Left renal cortex interstitium (tissue), 4 donors: ENCODE measurements around the gene FAM234B. TPM values are rescaled to one million over a fixed set of nuclear protein-coding genes. Genes with fewer than 3 reads are reported as not detected.

Experiments
- DNase-seq, 4 donors: peaks; one replicate each; pipeline ENCODE4 v3.0.0-alpha.2; 2013; ENCODE audit warnings: low read depth in 4 of 4, low spot score in 2 of 4, missing footprints in 1 of 4
- polyA plus RNA-seq, 4 donors: library from polyadenylated mRNA; unstranded; fragments of 120-200 nt; gene quantifications; one replicate each; pipeline ENCODE4 v1.2.1, GENCODE V29; 2013; ENCODE audit not compliant: insufficient read length in 4 of 4

FAM234B gene
- polyA plus RNA-seq, 4 donors: 10.3 to 13.6 (median 12.7) TPM

DNA sequence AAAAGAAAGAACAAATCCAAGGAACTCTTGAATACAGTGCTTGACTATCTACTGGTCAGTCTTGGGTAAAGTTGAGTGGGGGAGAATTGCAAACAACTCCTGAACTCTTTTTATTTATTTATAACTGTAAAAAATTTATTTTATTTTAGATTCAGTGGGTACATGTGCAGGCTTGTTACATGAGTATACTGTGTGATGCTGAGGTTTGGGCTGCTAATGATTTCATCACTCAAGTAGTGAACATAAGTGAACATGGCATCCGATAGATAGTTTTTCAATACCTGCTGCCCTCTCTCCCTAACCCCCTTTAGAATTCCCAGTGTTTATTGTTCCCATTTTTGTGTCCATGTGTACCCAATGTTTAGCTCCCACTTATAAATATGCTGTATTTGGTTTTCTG lies 62.5 kb downstream of the FAM234B start:
- DNase-seq: no peak

DNA sequence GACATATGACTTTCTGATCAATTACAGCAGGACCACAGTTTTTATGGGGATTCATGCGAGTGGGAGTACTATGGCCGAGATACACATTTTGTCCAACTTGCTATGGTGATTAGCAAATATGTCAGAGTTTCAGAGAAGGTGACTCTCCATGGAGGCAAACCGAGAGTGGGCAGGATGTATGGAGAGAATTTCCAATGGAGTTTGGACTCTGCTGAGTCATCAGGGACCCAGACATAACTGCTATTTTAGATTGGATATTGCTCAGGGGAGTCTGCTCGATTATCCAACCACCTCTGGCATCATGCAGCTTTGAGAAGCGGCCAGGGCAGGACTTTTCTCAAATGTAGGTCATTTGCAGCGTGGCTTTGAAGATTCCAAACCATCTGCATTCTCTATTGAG lies 68.8 kb downstream of the FAM234B start:
- DNase-seq: no peak

DNA sequence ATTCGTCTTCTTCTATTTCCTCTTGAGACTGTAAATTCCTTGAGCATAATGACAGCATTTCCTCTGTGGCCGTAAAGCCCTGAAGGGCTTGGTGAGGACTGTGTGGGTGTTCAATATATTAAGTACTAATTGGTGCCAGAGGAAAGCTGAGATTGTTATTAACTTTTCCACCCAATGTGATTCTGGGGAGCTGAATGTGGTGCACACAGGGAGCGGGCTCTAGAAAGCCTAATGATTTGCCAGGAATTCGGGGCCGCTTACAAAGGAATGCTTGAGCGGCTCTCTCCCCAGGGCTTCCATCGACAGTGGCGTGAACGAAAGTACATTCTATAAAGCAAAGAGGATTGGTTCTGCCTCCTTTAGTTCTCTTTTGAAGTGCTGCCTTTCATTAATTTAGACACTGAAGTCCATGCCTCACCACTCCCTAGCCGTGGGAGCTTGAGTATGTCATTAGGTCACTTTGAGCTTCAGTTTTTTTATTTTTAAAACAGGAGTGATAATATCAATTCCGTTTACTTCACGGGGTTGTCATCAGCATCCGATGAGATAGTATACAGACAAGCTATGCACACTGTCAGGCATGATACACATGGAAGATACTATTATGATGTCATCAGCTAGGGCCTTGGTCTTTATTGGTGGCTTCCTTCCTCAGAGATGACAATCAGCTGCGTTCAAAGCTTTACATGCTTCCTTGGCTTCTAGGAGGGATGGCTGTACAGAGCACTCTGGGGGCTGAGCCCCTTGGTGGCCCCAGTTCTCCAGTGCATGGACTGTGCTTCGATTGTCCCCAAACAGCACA lies 70.3 kb downstream of the FAM234B start:
- peak in 1 of 4 donors; percentile 48 for DNase-seq

DNA sequence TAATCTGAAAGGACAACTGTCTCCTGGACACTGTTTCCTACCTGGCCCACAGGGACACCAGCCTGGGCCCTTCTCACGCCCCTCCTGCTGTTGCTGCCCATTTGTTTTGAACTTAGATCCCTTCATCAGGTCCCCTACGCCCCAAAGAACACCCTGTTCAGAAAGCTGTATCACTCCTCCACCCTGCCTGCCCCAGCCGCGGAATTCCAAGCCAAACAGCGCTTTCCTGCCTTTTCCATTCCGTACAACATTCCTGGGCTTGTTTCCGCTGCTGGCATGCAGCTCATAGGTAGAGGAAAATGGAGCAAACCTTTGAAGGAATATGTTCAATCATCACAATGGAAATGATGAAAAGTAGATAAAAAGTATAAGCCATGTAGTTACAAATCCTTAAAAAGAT lies 72.1 kb downstream of the FAM234B start:
- no peak for DNase-seq

DNA sequence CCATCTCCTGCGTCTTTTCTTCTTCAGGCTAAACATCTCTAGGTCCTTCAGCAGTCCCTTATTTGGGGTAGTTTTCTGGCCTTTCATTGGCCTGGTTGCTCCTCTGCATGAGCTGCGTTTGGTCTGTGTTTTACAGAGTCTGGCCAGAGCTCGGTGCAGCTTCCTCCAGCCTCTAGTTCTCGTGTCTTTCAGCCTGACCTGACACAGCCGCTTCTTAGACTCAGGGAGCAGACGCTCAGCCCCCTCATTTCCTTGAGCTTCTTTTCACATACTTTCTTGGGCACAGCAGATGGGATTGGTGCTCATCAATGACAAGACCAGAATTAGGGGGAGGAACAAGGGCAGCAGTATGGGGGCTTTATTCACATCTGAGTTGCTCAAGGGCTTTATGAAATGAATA lies 72.8 kb downstream of the FAM234B start:
- no peak for DNase-seq

DNA sequence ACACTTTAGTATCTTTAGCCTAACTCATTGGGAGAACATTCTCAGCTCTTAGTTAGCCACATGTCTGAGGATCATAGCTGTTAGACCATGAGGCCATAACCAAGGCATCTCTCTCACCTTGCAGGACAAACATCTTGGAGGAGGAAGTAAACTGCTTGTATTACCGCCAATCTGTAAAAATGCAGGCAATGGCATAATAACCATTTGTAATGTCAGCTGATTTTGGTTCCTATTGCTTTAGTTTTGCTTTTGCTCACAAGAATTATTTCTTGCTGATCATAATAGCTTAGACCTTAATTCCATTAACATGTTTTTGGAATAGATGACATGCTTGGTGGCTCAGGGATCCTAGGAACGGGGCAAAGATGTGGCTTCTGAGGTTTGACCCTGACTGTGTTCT lies 75.6 kb downstream of the FAM234B start:
- no peak for DNase-seq

DNA sequence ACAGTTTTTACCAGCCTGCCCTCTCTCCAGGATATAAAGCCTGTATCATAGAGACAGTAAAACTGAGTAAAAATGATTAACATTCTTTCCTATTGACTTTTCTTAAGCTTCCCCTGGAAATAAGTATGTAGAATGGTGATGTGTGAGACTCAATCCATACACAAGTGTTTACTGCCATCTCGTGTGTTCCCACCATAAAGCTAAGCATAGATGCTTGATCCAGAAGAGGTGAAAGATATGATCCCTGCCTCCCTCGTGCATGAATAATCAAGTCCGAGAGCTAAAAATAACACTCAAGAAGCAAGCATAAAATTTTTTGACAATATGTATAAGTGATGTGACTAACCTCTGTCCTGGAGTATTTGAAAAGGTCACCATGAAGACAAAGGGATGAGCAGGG lies 76.2 kb downstream of the FAM234B start:
- no peak for DNase-seq

DNA sequence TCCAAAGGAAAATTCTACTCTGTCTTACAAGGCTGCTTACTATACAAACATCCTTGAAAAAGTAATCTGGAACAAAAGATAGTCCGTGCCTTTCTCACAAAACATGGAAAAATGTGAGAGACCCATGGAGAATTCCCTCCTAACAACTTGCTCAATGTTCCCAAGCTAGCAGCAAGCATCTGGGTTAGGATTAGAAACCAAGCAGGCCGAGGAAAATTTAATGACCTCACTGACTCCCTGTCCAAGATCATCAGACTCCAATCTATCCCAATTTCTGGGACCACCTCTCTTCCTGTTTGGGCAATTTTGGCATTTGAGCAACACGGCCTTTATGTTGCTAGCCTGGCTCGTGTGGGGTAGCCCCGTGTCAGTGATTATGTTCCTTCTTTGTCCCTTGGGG lies 77.4 kb downstream of the FAM234B start:
- DNase-seq: no peak

DNA sequence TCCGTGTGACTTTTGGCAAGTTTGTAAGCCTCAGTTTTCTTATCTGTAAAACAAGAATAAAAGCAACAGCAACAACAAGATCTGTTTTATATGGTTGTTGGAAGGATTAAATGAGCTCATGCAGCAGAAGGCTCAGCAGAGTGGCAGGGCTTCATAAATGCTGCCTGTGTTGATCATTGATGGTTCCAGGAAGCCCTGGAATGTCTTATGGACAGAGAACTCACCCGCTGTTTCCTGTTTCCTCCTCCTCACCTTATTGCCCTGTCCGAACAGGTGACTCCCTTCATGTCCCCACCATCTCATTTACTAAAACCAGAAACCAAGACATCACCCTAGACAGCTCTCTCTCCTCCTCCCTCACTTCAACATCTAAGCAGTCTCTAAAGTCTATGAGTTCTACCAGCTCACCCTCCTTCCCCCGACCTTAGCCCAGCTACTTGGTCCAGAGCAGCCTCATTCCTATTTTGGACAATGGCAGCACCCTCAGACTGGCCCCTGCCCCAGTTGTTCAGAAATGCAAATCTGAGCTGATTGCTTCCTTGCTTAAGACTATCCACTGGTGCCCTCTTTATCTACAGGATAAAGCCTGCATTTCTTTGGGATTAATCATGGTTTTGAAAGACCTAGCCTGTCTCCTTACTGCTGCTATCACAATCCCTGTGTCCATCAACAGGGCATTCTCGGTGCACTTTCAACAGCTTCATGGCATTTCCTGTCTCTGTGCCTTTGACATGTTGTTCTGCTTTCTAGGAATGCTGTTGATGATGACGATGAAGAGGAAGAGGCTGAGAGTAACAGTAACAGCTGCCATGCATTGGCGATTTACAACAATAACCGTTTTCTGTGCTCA lies 80.7 kb downstream of the FAM234B start:
- DNase-seq: no peak

DNA sequence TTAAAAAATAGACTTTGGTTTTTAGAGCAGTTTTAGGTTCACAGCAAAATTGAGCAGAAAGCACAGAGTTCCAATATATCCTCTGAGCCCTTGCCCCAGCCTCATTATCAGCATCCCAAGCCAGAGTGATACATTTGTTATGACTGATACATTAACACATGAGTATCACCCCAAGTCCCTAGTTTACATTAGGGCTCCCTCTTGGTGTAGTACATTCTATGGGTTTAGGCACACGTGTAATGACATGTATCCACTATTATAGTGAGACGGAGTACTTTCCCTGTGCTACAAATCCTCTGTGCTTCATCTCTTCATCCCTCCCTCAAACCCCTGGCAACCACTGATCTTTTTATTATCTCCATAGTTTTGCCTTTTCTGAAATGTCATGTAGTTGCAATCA lies 81.8 kb downstream of the FAM234B start:
- DNase-seq: no peak

DNA sequence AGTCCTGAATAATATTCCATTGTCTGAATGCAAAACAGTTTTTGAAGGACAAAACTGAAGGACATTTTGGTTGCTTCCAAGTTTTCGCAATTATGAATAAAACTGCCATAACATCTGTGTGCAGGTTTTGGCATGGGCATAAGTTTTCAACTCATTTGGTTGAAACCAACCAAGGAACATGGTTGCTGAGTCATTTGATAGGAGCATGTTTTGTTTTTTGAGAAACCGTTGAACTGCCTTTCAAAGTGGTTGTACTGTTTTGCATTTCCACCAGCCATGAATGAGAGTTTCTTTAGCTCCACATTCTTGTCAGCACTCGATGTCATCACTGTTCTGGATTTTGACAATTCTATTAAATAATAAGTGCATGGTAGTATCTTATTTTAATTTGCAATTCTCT lies 82.3 kb downstream of the FAM234B start:
- no peak for DNase-seq

DNA sequence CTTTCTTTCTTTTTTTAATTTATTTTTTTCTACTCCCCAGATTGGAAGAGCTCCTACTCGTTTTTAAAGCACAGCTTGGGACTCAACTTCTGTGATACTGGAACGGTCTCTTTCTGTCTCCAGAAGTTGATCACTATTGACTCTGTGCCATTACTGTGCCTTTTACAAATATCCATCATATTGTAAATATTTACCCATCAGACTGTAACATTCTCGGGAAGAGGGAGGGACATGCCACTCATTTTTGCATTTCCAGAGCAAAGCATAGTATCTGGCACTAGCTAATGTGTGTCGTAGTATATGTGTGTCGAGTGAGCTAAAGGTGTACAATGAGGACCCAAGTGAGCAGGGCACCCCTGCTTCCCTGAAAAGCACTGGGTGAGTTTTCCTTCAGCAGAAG lies 83.3 kb downstream of the FAM234B start:
- DNase-seq: no peak

DNA sequence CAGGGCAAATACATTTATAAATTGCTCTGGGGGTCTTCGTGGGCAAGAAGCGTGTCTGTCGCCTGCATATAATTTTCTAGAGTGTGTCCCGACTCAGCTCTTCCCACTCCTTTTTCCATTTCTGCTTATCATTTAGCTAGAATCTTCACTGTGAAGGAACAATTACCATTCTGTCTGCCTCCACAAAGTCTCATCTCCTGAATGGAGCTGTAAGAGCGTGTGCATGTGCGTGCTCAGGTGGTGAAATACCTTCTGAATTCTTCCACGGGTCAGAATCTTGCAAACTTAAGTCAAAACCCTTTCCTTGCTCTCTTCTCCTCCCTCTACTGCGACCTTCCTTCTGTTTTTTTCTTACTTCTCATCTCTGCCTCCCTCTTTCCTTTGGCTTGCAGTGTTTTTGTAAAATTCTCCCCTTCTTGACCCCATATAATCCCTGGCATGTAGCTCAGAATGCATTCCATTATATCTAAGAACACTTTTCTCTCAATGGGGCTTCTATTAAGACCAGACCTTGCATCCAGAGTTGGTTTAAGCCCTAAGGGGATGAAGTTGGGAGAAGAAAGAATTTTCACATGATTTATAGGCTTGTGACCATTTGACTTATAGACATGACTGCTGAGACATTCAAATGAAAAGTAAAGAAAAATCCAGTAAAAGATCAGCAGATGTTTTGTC lies 84.2 kb downstream of the FAM234B start:
- DNase-seq: no peak

DNA sequence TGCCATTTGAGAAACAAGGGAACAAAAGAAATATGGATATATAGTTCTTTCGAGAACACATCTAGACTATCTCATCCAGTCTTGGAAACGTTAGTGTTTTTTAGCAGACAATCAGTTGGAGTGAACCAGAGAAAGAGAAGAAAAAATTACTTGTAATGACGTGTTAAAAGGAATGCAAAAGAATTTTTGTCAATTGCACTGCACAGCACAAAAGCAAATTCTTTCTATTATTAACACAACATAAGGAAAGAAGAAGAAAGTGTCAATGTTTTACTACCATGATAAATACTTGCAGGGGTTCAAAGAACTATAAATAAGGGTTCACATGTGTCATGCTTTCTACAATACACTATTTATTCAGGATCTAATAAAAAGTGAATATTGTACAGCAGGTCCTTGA lies 86.8 kb downstream of the FAM234B start:
- no peak for DNase-seq

Other genes starting within 250 kb of the FAM234B start
- gene DDX47, start 231.0 kb upstream of the FAM234B start, polyA plus RNA-seq: 10 to 100 TPM; 71.7 to 77.8 (median 76.0) TPM
- 10 to 100 TPM in 2 of 4 donors, 1 to 10 TPM in 2; 6.8 to 10.7 (median 9.4) TPM for gene GPRC5A, start 152.8 kb upstream of the FAM234B start, polyA plus RNA-seq
- gene GPRC5D, start 92.2 kb upstream of the FAM234B start, polyA plus RNA-seq: 1 to 10 TPM in 2 of 4 donors, under 1 TPM in 2; 0.30 to 1.2 (median 0.92) TPM
- gene HEBP1, start 44.1 kb upstream of the FAM234B start, polyA plus RNA-seq: 10 to 100 TPM; 57.3 to 75.9 (median 70.1) TPM
- gene GSG1, start 59.3 kb downstream of the FAM234B start, polyA plus RNA-seq: under 1 TPM; 0.35 to 0.63 (median 0.57) TPM
- gene EMP1, start 152.3 kb downstream of the FAM234B start, polyA plus RNA-seq: 100 to 1,000 TPM in 3 of 4 donors, 10 to 100 TPM in 1; 81.8 to 112 (median 103) TPM